Activated CD8-positive, alpha-beta T cell treated with anti-CD3 and anti-CD28 coated beads for 36 hours (primary cell): ENCODE results near the gene CLPSL1. TPM values are rescaled to one million over a fixed set of nuclear protein-coding genes. Genes with fewer than 3 reads are reported as not detected.

Source experiments
- ATAC-seq: fragments of 200-7000 bp; cut with Tn5 transposase; one replicate; pipeline ENCODE4 v1.10.0; 2021; ENCODE audit warnings: mild to moderate bottlenecking, moderate library complexity
- CTCF ChIA-PET: fragments of 350-600 bp; sonication (Branson Sonifier 250); formaldehyde crosslinking; loops from one replicate; lab custom pipeline; 2021; ENCODE audit warnings: antibody characterized with exemption; lab: Charles Lee
- POLR2A ChIA-PET: fragments of 350-600 bp; sonication (Branson Sonifier 250); formaldehyde crosslinking; loops from one replicate; lab custom pipeline; 2021; ENCODE audit warnings: antibody characterized with exemption; lab: Charles Lee
- DNase-seq: peaks from one replicate; pipeline ENCODE4 v3.0.0-alpha.2; 2020
- H3K27ac Mint-ChIP-seq: one replicate; pipeline ENCODE4 v1.8.0; 2021; ENCODE audit warnings: mild to moderate bottlenecking, mixed read lengths
- H3K27me3 Mint-ChIP-seq: one replicate; pipeline ENCODE4 v1.8.0; 2021; ENCODE audit warnings: mixed read lengths
- H3K36me3 Mint-ChIP-seq: one replicate; pipeline ENCODE4 v1.8.0; 2021; ENCODE audit warnings: low read depth, mixed read lengths
- H3K4me1 Mint-ChIP-seq: one replicate; pipeline ENCODE4 v1.8.0; 2021; ENCODE audit warnings: low read depth, mixed read lengths
- H3K4me3 Mint-ChIP-seq: one replicate; pipeline ENCODE4 v1.8.0; 2021; ENCODE audit warnings: mild to moderate bottlenecking, moderate library complexity, mixed read lengths
- H3K9me3 Mint-ChIP-seq: one replicate; pipeline ENCODE4 v1.8.0; 2021; ENCODE audit warnings: mixed read lengths
- CTCF ChIP-seq: fragments of 200-600 bp; IDR thresholded peaks from one replicate; pipeline ENCODE4 v1.8.0; 2022; ENCODE audit warnings: antibody characterized with exemption, mild to moderate bottlenecking
- intact Hi-C: fragments of 100-400 bp; cut with micrococcal nuclease; formaldehyde crosslinking; loops from one replicate; pipeline ENCODE4 v1.10.0; 2022
- total RNA-seq, 2 experiments: library from RNA; stranded (reverse); gene quantifications; one replicate each; pipeline ENCODE4 v1.2.3, GENCODE V29; 2021

Gene CLPSL1
- total RNA-seq, 2 experiments from 2014 or later: not detected

- CTCF ChIA-PET: no interaction called here
- no peaks in the 10 kb centered on the region for H3K9me3 Mint-ChIP-seq
- no peak overlapping the region for H3K4me3 Mint-ChIP-seq
- H3K4me1 Mint-ChIP-seq: no peaks in the 10 kb centered on the region
- DNase-seq: no peak
- no peaks in the 10 kb centered on the region for H3K36me3 Mint-ChIP-seq
- TF ChIP-seq CTCF: no peak
- no peak overlapping the region for H3K27ac Mint-ChIP-seq
- peaks cover 30% of the 10 kb centered on the region for H3K27me3 Mint-ChIP-seq
- POLR2A ChIA-PET: no interaction called here
- intact Hi-C loops: no loop called here
- ATAC-seq: no peak
Observed at GRCh38 chr6:35786272-35786671, 5.5 kb downstream of the CLPSL1 start.

- DNase-seq (no peak), ATAC-seq (no peak)
- Mint-ChIP-seq H3K4me1 (no peaks in the 10 kb centered on the region), H3K9me3 (no peaks in the 10 kb centered on the region), H3K4me3 (no peak overlapping the region), H3K36me3 (no peaks in the 10 kb centered on the region), H3K27ac (no peak overlapping the region), H3K27me3 (peaks cover 29% of the 10 kb centered on the region)
- ChIA-PET POLR2A (no interaction called here), CTCF (no interaction called here)
- intact Hi-C loops: no loop called here
- TF ChIP-seq CTCF: no peak
Observed at GRCh38 chr6:35786810-35787209, 6.0 kb downstream of the CLPSL1 start.

GRCh38 chr6:35787266-35788218, 6.7 kb downstream of the CLPSL1 start:
- no peaks in the 10 kb centered on the region for H3K9me3 Mint-ChIP-seq
- no peaks in the 10 kb centered on the region for H3K36me3 Mint-ChIP-seq
- no peaks in the 10 kb centered on the region for H3K4me1 Mint-ChIP-seq
- H3K27me3 Mint-ChIP-seq: peaks cover 29% of the 10 kb centered on the region
- no peak for TF ChIP-seq CTCF
- intact Hi-C loops: no loop called here
- no peak overlapping the region for H3K4me3 Mint-ChIP-seq
- no peak overlapping the region for H3K27ac Mint-ChIP-seq
- ATAC-seq (no peak), DNase-seq (no peak)
- ChIA-PET CTCF (no interaction called here), POLR2A (interaction anchor here (0.6 kb wide), 1 partner anchor 260 kb away, joined by 3 read pairs; no protein-coding TSS in a partner anchor)

GRCh38 chr6:35788423-35788982, 7.7 kb downstream of the CLPSL1 start:
- Mint-ChIP-seq H3K27me3 (peaks cover 29% of the 10 kb centered on the region), H3K4me3 (no peak overlapping the region), H3K36me3 (no peaks in the 10 kb centered on the region), H3K27ac (no peak overlapping the region), H3K4me1 (no peaks in the 10 kb centered on the region), H3K9me3 (no peaks in the 10 kb centered on the region)
- DNase-seq: no peak
- ChIA-PET CTCF (no interaction called here), POLR2A (no interaction called here)
- ATAC-seq: no peak
- no peak for TF ChIP-seq CTCF
- intact Hi-C loops: no loop called here

- POLR2A ChIA-PET: no interaction called here
- CTCF ChIA-PET: no interaction called here
- no peak overlapping the region for H3K27ac Mint-ChIP-seq
Observed at GRCh38 chr6:35790683-35791082, 9.9 kb downstream of the CLPSL1 start.

More at GRCh38 chr6:35790683-35791082, 9.9 kb downstream of the CLPSL1 start:
- no peak for TF ChIP-seq CTCF
- ATAC-seq: no peak
- Mint-ChIP-seq H3K4me3 (no peak overlapping the region), H3K9me3 (no peaks in the 10 kb centered on the region), H3K4me1 (no peaks in the 10 kb centered on the region), H3K27me3 (peaks cover 21% of the 10 kb centered on the region), H3K36me3 (no peaks in the 10 kb centered on the region)
- intact Hi-C loops: no loop called here
- no peak for DNase-seq
